ENCODE results near the gene ADARB2.

GRCh38 chr10:1425879-1426278 is 311.4 kb downstream of the ADARB2 start:
- TF ChIP-seq CTCF (IDR thresholded peaks at IDR 0.05; ENCODE audit: poor library complexity): no peak
- TF ChIP-seq EZH2 (IDR thresholded peaks at IDR 0.05; ENCODE audit: borderline replicate concordance): no peak

All from hepatocyte (in vitro differentiated cells).